Ovary (tissue), 9 donors: Measurements from ENCODE around the gene KPNA2. TPM values are rescaled to one million over a fixed set of nuclear protein-coding genes. Genes with fewer than 3 reads are reported as not detected.

Experiments
- polyA plus RNA-seq, 2 donors: library from polyadenylated mRNA; stranded (reverse); fragments of 200-250 nt in 1 of 2; fragments of 350-450 nt in 1 of 2; fragmentation: Illumina TruSeq in 1 of 2; extraction: RNeasy Lipid Tissue Mini Kit (QIAGEN cat#74804) in 1 of 2; gene quantifications; one replicate each; pipeline ENCODE4 v1.2.3, GENCODE V29; 2013 to 2014
- total RNA-seq, 7 donors: library from RNA; depleted of rRNA in 2 of 7; stranded (reverse); fragments of >200 nt in 2 of 7; fragmentation: NEBNext Ultra II Directional in 3 of 7; extraction: Animal tissue kit (Norgen Biotek cat#: 25700) in 3 of 7; gene quantifications; one replicate each; pipeline versions ENCODE4 v1.1.0 to v1.2.4, GENCODE V29; 2016 to 2023
- donor health status: DM: no; HTN: no; CAD: no; lungs with moderate emphysema.
- donor health status: DM: no; HTN: no; CAD: no.
- donor health status: Bipolar disorder and iron deficiency.
- donor health status: DM: yes; HTN: yes; CAD: no.
- donor health status: DM: no; HTN: no; CAD: no.
- donor health status: DM: yes; HTN: yes; CAD: no.

Gene KPNA2
- total and polyA plus RNA-seq, 9 donors, result 4.3 to 24.3 (median 12.1) TPM

Other genes with a start within 250 kb of the KPNA2 start
- 100 to 1,000 TPM in 3 of 7 donors, 10 to 100 TPM in 4; 58.9 to 120 (median 93.8) TPM for gene BPTF, start 210.2 kb upstream of the KPNA2 start, total RNA-seq
- gene BPTF, start 210.2 kb upstream of the KPNA2 start, polyA plus RNA-seq, result 10 to 100 TPM; 28.5 to 42.9 TPM
- gene C17orf58, start 39.3 kb upstream of the KPNA2 start, total RNA-seq, result 10 to 100 TPM in 1 of 7 donors, 1 to 10 TPM in 6; 4.2 to 12.2 (median 6.5) TPM
- gene C17orf58, start 39.3 kb upstream of the KPNA2 start, polyA plus RNA-seq, result 10 to 100 TPM in 1 of 2 donors, 1 to 10 TPM in 1; 6.7 to 16.2 TPM
- gene AMZ2, start 212.3 kb downstream of the KPNA2 start, total RNA-seq, result 10 to 100 TPM; 30.4 to 69.6 (median 61.6) TPM
- gene AMZ2, start 212.3 kb downstream of the KPNA2 start, polyA plus RNA-seq, result 100 to 1,000 TPM in 1 of 2 donors, 10 to 100 TPM in 1; 58.8 to 131 TPM